GM18499 (cell line): ENCODE data around the gene EIF1B.

Experiments
- ATAC-seq: cut with Tn5 transposase; IDR thresholded peaks from one replicate; pipeline ENCODE4 v1.9.1; 2021; ENCODE audit warnings: moderate number of reproducible peaks; ENCODE audit not compliant: insufficient read depth, unreplicated experiment

Gene EIF1B

GRCh38 chr3:40307176-40307575, 2.3 kb upstream of the EIF1B start:
- ATAC-seq, result no peak

GRCh38 chr3:40308725-40309417, 636 bp upstream of the EIF1B start:
- ATAC-seq, result no peak

GRCh38 chr3:40309925-40310695, 603 bp downstream of the EIF1B start:
- ATAC-seq, result peak; percentile 10

- ATAC-seq, result no peak
Measured at GRCh38 chr3:40310705-40311104, 1.2 kb downstream of the EIF1B start.

GRCh38 chr3:40312661-40313226, 3.2 kb downstream of the EIF1B start:
- ATAC-seq, result no peak

- ATAC-seq, result no peak
Measured at GRCh38 chr3:40313975-40314860, 4.7 kb downstream of the EIF1B start.

GRCh38 chr3:40317061-40317855, 7.8 kb downstream of the EIF1B start:
- ATAC-seq, result no peak

GRCh38 chr3:40321818-40322217, 12.3 kb downstream of the EIF1B start:
- ATAC-seq, result no peak

GRCh38 chr3:40323946-40324345, 14.4 kb downstream of the EIF1B start:
- no peak for ATAC-seq

GRCh38 chr3:40324621-40325020, 15.1 kb downstream of the EIF1B start:
- ATAC-seq, result no peak

- ATAC-seq, result no peak
Measured at GRCh38 chr3:40325465-40325864, 16.0 kb downstream of the EIF1B start.

- no peak for ATAC-seq
Measured at GRCh38 chr3:40328374-40328773, 18.9 kb downstream of the EIF1B start.

- ATAC-seq, result no peak
Measured at GRCh38 chr3:40329071-40329470, 19.6 kb downstream of the EIF1B start.

- no peak for ATAC-seq
Measured at GRCh38 chr3:40332684-40333083, 23.2 kb downstream of the EIF1B start.

GRCh38 chr3:40333416-40333815, 23.9 kb downstream of the EIF1B start:
- no peak for ATAC-seq

GRCh38 chr3:40333852-40334251, 24.3 kb downstream of the EIF1B start:
- no peak for ATAC-seq

GRCh38 chr3:40336101-40336500, 26.6 kb downstream of the EIF1B start:
- ATAC-seq, result no peak

- no peak for ATAC-seq
Measured at GRCh38 chr3:40336511-40337135, 27.1 kb downstream of the EIF1B start.
